GM23338 (cell line): ENCODE results near the gene MYO1D. TPM values are rescaled to one million over a fixed set of nuclear protein-coding genes. Genes with fewer than 3 reads are reported as not detected.

ENCODE experiments used
- ATAC-seq: fragments of 200-7000 bp; cut with Tn5 transposase; 3 replicates; pipeline ENCODE4 v1.9.1; 2020
- DNase-seq: peaks from one replicate; pipeline ENCODE4 v3.0.0-alpha.2; 2015; ENCODE audit warnings: low spot score
- H2AFZ ChIP-seq: fragments of 200-600 bp; sonication (generic); 2 replicates; pipeline ENCODE4 v1.8.0; 2016; ENCODE audit warnings: antibody characterized with exemption, mild to moderate bottlenecking, moderate library complexity
- H3F3A ChIP-seq: fragments of 200-600 bp; sonication (generic); replicated peaks from 2 replicates; pipeline ENCODE4 v1.8.0; 2017; ENCODE audit warnings: antibody characterized with exemption, mixed run types, low read depth
- H3K27ac ChIP-seq: fragments of 200-600 bp; sonication (generic); 2 replicates; pipeline ENCODE4 v1.6.1; 2016; ENCODE audit warnings: low read depth
- H3K27me3 ChIP-seq: fragments of 200-600 bp; sonication (generic); 2 replicates; pipeline ENCODE4 v1.8.0; 2016; ENCODE audit warnings: mild to moderate bottlenecking, mixed run types, moderate library complexity; ENCODE audit not compliant: insufficient read depth
- H3K36me3 ChIP-seq: fragments of 200-600 bp; sonication (generic); 2 replicates; pipeline ENCODE4 v1.8.0; 2016; ENCODE audit warnings: mild to moderate bottlenecking; ENCODE audit not compliant: insufficient read depth
- H3K4me1 ChIP-seq: fragments of 200-600 bp; sonication (generic); 2 replicates; pipeline ENCODE4 v1.8.0; 2016; ENCODE audit warnings: mild to moderate bottlenecking, moderate library complexity; ENCODE audit not compliant: insufficient read depth
- H3K4me2 ChIP-seq: fragments of 200-600 bp; sonication (generic); 2 replicates; pipeline ENCODE4 v1.7.1; 2017; ENCODE audit warnings: mixed run types
- H3K4me3 ChIP-seq: fragments of 200-600 bp; sonication (generic); 2 replicates; pipeline ENCODE4 v1.6.1; 2016; ENCODE audit warnings: mixed run types
- H3K79me2 ChIP-seq: fragments of 200-600 bp; sonication (generic); replicated peaks from 2 replicates; pipeline ENCODE4 v1.8.0; 2017; ENCODE audit warnings: mild to moderate bottlenecking; ENCODE audit not compliant: insufficient read depth
- H3K9me2 ChIP-seq: fragments of 200-600 bp; sonication (generic); 2 replicates; pipeline ENCODE4 v1.8.0; 2017; ENCODE audit not compliant: insufficient read depth
- H4K20me1 ChIP-seq: fragments of 200-600 bp; sonication (generic); replicated peaks from 2 replicates; pipeline ENCODE4 v1.8.0; 2017; ENCODE audit warnings: mild to moderate bottlenecking; ENCODE audit not compliant: insufficient read depth
- H3K27ac Mint-ChIP-seq: 2 replicates; pipeline ENCODE4 v1.8.0; 2020; ENCODE audit warnings: inconsistent platforms, mild to moderate bottlenecking, moderate library complexity, mixed read lengths
- H3K27me3 Mint-ChIP-seq: 3 replicates; pipeline ENCODE4 v1.8.0; 2022; ENCODE audit warnings: low read depth, mild to moderate bottlenecking, moderate library complexity, mixed read lengths, inconsistent platforms; ENCODE audit not compliant: insufficient read depth, poor library complexity
- H3K36me3 Mint-ChIP-seq: 3 replicates; pipeline ENCODE4 v1.8.0; 2021; ENCODE audit warnings: low read depth, mild to moderate bottlenecking, inconsistent platforms, moderate library complexity, mixed read lengths
- H3K4me1 Mint-ChIP-seq: 3 replicates; pipeline ENCODE4 v1.8.0; 2020; ENCODE audit warnings: mild to moderate bottlenecking, inconsistent platforms, mixed read lengths
- H3K4me3 Mint-ChIP-seq: 3 replicates; pipeline ENCODE4 v1.8.0; 2021; ENCODE audit warnings: moderate library complexity, mild to moderate bottlenecking, inconsistent platforms, mixed read lengths
- H3K9me3 Mint-ChIP-seq: 3 replicates; pipeline ENCODE4 v1.8.0; 2020; ENCODE audit warnings: moderate library complexity, mild to moderate bottlenecking, inconsistent platforms, mixed read lengths
- CREB1 ChIP-seq: fragments of 250-450 bp; sonication (Bioruptor Pico); IDR thresholded peaks from 2 replicates; pipeline ENCODE4 v1.5.0; 2020; ENCODE audit warnings: low read depth, mild to moderate bottlenecking, moderate library complexity
- CTCF ChIP-seq, 2 experiments: fragments of 200-600 bp in 1 of 2; sonication (generic) in 1 of 2; conservative IDR thresholded peaks; 2 replicates each; pipeline versions ENCODE4 v1.5.1 to v1.6.1; 2016 to 2017; ENCODE audit warnings: antibody characterized with exemption in 2 of 2, low read depth in 2 of 2, mild to moderate bottlenecking in 2 of 2, moderate library complexity in 1 of 2
- ETS1 ChIP-seq: IDR thresholded peaks from 2 replicates; pipeline ENCODE4 v1.6.1; 2016; ENCODE audit warnings: antibody characterized with exemption
- EZH2 ChIP-seq: fragments of 200-600 bp; sonication (generic); IDR thresholded peaks from one replicate; pipeline ENCODE4 v1.8.0; 2017; ENCODE audit warnings: antibody characterized with exemption, mild to moderate bottlenecking, low read depth; ENCODE audit not compliant: unreplicated experiment
- EZH2phosphoT487 ChIP-seq: fragments of 200-600 bp; sonication (generic); IDR thresholded peaks from one replicate; pipeline ENCODE4 v1.8.1; 2018; ENCODE audit warnings: antibody characterized with exemption; ENCODE audit not compliant: unreplicated experiment
- STAT1 ChIP-seq: IDR thresholded peaks from one replicate; pipeline ENCODE4 v1.6.1; 2016; ENCODE audit warnings: antibody characterized with exemption; ENCODE audit not compliant: unreplicated experiment
- ZNF114 ChIP-seq: fragments of 250-450 bp; sonication (Bioruptor Pico); IDR thresholded peaks from 2 replicates; pipeline ENCODE4 v1.5.0; 2020; ENCODE audit warnings: mild to moderate bottlenecking, moderate library complexity
- polyA plus RNA-seq: library from polyadenylated mRNA; unstranded; fragments of >200 nt; fragmentation: Nextera tagmentation; extraction: Ambion mirVana; gene quantifications from 2 replicates; pipeline ENCODE4 v1.2.1, GENCODE V29; 2016
- total RNA-seq: library from RNA; depleted of rRNA; stranded (reverse); fragments of >200 nt; shearing (Covaris generic); gene quantifications from 2 replicates; pipeline ENCODE4 v1.2.3, GENCODE V29; 2014
- TF ChIP-seq, protein P1 (sequence below): IDR thresholded peaks from one replicate; pipeline ENCODE4 v1.6.1; 2018; ENCODE audit warnings: antibody characterized with exemption; ENCODE audit not compliant: unreplicated experiment

Gene MYO1D
- total and polyA plus RNA-seq, 2 experiments from 2014 or later, result 8.6 to 28.6 TPM

- TF ChIP-seq ETS1, result no peak
- no peak for TF ChIP-seq STAT1
- TF ChIP-seq, protein P1, sequence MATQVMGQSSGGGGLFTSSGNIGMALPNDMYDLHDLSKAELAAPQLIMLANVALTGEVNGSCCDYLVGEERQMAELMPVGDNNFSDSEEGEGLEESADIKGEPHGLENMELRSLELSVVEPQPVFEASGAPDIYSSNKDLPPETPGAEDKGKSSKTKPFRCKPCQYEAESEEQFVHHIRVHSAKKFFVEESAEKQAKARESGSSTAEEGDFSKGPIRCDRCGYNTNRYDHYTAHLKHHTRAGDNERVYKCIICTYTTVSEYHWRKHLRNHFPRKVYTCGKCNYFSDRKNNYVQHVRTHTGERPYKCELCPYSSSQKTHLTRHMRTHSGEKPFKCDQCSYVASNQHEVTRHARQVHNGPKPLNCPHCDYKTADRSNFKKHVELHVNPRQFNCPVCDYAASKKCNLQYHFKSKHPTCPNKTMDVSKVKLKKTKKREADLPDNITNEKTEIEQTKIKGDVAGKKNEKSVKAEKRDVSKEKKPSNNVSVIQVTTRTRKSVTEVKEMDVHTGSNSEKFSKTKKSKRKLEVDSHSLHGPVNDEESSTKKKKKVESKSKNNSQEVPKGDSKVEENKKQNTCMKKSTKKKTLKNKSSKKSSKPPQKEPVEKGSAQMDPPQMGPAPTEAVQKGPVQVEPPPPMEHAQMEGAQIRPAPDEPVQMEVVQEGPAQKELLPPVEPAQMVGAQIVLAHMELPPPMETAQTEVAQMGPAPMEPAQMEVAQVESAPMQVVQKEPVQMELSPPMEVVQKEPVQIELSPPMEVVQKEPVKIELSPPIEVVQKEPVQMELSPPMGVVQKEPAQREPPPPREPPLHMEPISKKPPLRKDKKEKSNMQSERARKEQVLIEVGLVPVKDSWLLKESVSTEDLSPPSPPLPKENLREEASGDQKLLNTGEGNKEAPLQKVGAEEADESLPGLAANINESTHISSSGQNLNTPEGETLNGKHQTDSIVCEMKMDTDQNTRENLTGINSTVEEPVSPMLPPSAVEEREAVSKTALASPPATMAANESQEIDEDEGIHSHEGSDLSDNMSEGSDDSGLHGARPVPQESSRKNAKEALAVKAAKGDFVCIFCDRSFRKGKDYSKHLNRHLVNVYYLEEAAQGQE, result no peak
- TF ChIP-seq CTCF (conservative IDR thresholded peaks at IDR 0.05; ENCODE audit: low read depth in 2 of 2), result no peak
- no peak for TF ChIP-seq EZH2
- no peak for TF ChIP-seq EZH2phosphoT487
- no peak for TF ChIP-seq CREB1 (CRISPR knock-in tag)
Observed at GRCh38 chr17:32756696-32757095, 120.2 kb downstream of the MYO1D start (continued).

DNA sequence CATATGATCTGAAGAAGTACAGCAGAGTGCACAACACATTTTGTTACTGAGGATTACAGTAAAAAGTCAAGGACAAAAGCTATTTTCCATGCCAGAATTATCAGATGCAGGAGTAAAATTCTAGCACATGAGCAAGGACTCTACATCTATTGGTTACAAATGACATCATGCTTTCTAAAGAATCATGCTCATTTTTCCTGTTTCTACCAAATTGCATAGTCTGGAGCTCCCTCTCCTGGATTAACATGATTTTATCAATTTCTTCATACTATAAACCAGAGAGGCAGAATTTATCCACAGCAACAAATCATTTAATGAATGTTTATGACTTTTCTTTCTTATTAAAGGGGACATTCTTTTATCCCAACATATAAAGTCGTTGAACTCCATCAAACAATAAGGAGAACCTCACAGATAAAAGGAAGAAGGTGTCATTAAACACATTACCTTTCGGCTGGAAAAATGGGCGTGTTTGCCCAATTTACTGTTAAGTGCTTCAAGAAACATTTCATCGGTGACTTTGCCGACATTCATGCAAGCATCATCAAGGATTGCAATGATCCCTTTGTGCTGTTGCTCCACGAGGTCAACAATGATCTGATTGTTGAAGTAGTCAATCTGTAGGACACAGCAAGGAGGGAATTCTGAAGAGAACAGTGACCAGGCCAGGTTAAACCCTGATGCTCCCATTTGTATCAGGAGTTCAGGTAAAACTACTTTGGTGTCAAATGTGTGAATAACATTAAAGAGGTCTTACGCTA, 121.7 kb downstream of the MYO1D start:
- Mint-ChIP-seq H3K9me3 (no peaks in the 10 kb centered on the region), H3K4me3 (no peak overlapping the region), H3K4me1 (peaks cover 4% of the 10 kb centered on the region; the same call in 2 of the 3 replicates), H3K27me3 (no peaks in the 10 kb centered on the region), H3K36me3 (peaks cover 3% of the 10 kb centered on the region; the same call in 2 of the 3 replicates), H3K27ac (no peak overlapping the region)
- H3K27me3 ChIP-seq, result no peaks in the 10 kb centered on the region
- H3K4me3 ChIP-seq, result no peak overlapping the region
- H3K36me3 ChIP-seq, result no peaks in the 10 kb centered on the region
- no peak overlapping the region for H3K4me2 ChIP-seq
- peak; percentile 53 for DNase-seq
- no peak; the same call in 2 of the 3 replicates for ATAC-seq
- H3K27ac ChIP-seq, result no peak overlapping the region
- H3K79me2 ChIP-seq, result no peaks in the 10 kb centered on the region
- H3K9me2 ChIP-seq, result no peaks in the 10 kb centered on the region
- no peak for TF ChIP-seq ZNF114
- peak; percentile 42 to 47; a peak in 3 of 4 replicates for TF ChIP-seq CTCF (conservative IDR thresholded peaks at IDR 0.05; ENCODE audit: low read depth in 2 of 2)
- H3F3A ChIP-seq, result no peaks in the 10 kb centered on the region
- no peaks in the 10 kb centered on the region for H4K20me1 ChIP-seq
- H3K4me1 ChIP-seq, result 0 out of 2 replicates have a peak, but pooled peaks cover 6% of the 10 kb centered on the region
- H2AFZ ChIP-seq, result no peak overlapping the region
